HUES48 (cell line): ENCODE measurements around the gene CDKN2B-AS1.

ENCODE experiments used
- H3K27ac ChIP-seq: one replicate; pipeline ENCODE4 v1.7.0; 2013; ENCODE audit warnings: low read depth, low read length, inconsistent platforms
- H3K27me3 ChIP-seq: 2 replicates; pipeline ENCODE4 v1.6.1; 2013; ENCODE audit warnings: mild to moderate bottlenecking, low read length; ENCODE audit not compliant: control insufficient read depth, insufficient read depth
- H3K36me3 ChIP-seq: 2 replicates; pipeline ENCODE4 v1.6.1; 2013; ENCODE audit warnings: low read length; ENCODE audit not compliant: control insufficient read depth, insufficient read depth
- H3K4me1 ChIP-seq: 2 replicates; pipeline ENCODE4 v1.6.1; 2013; ENCODE audit warnings: mild to moderate bottlenecking, low read length; ENCODE audit not compliant: control insufficient read depth, insufficient read depth
- H3K4me3 ChIP-seq: 2 replicates; pipeline ENCODE4 v1.5.1; 2013; ENCODE audit warnings: mild to moderate bottlenecking, low read depth, low read length
- H3K9ac ChIP-seq: 2 replicates; pipeline ENCODE4 v1.6.1; 2013; ENCODE audit warnings: mild to moderate bottlenecking, low read depth, low read length, moderate library complexity
- H3K9me3 ChIP-seq: 2 replicates; pipeline ENCODE4 v1.6.1; 2013; ENCODE audit warnings: low read length; ENCODE audit not compliant: control insufficient read depth, insufficient read depth

Gene CDKN2B-AS1

DNA sequence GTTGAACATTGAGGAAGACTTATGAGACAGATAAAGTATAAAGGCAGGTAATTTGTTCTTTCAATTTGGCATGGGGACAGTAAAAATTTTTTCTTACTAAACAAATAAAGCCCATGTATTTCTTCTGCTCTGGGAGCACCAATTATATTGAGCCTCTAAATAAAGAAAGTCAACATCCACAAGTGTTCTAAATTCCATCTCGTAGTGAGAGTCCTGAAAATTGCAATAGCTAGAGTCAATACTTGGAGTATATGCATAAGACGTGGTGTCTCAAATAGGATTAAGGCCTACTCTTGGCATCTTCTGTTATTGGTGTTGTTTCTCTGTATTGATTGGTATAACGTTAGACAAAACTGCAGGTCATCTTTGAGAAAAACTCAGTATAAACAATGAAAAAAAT is 135.0 kb downstream of the CDKN2B-AS1 start:
- no peak overlapping the region for H3K4me3 ChIP-seq
- no peak overlapping the region for H3K27ac ChIP-seq

DNA sequence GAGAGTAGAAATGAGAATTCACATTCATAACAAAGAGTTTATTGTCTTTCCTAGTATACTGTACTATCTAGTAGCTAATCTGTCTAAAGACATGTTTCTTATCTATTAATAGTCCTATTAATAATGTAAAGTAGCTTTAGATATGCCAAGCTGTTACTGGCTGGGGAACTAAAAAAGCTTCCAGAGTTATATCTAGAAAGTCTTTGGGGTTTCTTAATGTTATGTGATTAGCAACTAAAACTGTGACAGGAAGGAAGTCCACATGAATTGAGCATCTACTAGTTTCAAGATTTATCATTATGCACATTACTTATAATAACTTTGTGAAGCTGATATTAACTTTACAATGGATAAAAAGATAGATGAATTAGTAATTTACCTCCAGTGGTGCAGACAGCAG is 137.2 kb downstream of the CDKN2B-AS1 start:
- Histone ChIP-seq H3K4me3 (no peak overlapping the region), H3K4me1 (peaks cover 5% of the 10 kb centered on the region; the same call in 1 of the 2 replicates), H3K9ac (no peak overlapping the region), H3K36me3 (no peaks in the 10 kb centered on the region), H3K9me3 (no peaks in the 10 kb centered on the region), H3K27ac (no peak overlapping the region), H3K27me3 (no peaks in the 10 kb centered on the region)

More for the DNA sequence above, 135.0 kb downstream of the CDKN2B-AS1 start:
- H3K9ac ChIP-seq = no peak overlapping the region
- no peaks in the 10 kb centered on the region for H3K36me3 ChIP-seq
- H3K9me3 ChIP-seq = no peaks in the 10 kb centered on the region
- no peaks in the 10 kb centered on the region for H3K27me3 ChIP-seq
- H3K4me1 ChIP-seq = peaks cover 5% of the 10 kb centered on the region; the same call in 1 of the 2 replicates

DNA sequence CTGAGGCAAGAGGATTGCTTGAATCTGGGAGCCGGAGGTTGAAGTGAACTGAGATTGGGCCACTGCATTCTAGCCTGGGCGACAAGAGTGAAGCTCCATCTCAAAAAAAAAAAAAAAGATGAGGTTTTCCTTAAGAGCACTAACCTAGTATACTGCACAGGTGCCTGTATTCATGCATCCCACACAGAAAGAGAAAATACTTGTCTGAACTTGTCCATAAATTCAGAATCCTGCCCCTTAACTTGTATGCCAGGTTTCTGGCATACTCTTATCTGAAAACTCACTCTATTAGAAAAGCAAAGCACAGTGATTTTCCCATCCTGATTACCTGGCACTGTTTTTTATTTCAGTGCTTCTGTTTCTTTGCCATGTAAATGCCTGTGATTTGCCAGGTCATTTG is 139.8 kb downstream of the CDKN2B-AS1 start:
- no peaks in the 10 kb centered on the region for H3K9me3 ChIP-seq
- no peak overlapping the region for H3K4me3 ChIP-seq
- no peaks in the 10 kb centered on the region for H3K27me3 ChIP-seq
- H3K36me3 ChIP-seq = no peaks in the 10 kb centered on the region
- H3K9ac ChIP-seq = no peak overlapping the region
- H3K4me1 ChIP-seq = no peaks in the 10 kb centered on the region
- H3K27ac ChIP-seq = no peak overlapping the region

DNA sequence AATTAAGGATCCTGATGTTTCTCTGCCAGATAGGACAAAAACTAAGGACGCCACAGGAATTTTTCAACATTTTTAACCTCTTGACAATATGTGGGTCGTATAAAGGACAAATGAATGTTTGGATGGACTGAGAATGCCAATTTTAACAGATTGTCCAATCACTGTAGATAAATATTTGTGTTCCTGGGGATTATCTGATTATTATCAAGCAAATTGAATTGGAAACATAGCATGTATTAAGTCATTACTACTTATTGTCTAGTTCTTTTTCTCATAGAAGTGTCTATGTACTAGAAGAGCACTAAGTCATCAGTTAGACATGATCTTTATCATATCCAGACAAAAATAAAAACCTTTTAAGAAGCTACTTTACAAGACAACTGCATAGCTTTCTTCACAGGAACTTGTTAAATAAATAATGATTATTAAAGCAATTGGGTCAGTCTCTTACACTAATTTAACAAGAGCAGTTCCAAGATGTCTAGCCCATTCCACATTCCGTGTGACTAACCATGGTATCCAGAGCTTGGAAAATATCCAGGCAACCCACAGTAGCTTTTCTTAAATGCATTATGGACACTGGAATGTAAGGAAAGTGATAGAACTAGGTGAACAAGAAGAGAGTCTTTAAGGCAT is 142.0 kb downstream of the CDKN2B-AS1 start:
- H3K27me3 ChIP-seq = no peaks in the 10 kb centered on the region
- H3K4me1 ChIP-seq = no peaks in the 10 kb centered on the region
- H3K27ac ChIP-seq = no peak overlapping the region
- H3K9me3 ChIP-seq = no peaks in the 10 kb centered on the region
- no peak overlapping the region for H3K9ac ChIP-seq
- no peaks in the 10 kb centered on the region for H3K36me3 ChIP-seq
- no peak overlapping the region for H3K4me3 ChIP-seq

DNA sequence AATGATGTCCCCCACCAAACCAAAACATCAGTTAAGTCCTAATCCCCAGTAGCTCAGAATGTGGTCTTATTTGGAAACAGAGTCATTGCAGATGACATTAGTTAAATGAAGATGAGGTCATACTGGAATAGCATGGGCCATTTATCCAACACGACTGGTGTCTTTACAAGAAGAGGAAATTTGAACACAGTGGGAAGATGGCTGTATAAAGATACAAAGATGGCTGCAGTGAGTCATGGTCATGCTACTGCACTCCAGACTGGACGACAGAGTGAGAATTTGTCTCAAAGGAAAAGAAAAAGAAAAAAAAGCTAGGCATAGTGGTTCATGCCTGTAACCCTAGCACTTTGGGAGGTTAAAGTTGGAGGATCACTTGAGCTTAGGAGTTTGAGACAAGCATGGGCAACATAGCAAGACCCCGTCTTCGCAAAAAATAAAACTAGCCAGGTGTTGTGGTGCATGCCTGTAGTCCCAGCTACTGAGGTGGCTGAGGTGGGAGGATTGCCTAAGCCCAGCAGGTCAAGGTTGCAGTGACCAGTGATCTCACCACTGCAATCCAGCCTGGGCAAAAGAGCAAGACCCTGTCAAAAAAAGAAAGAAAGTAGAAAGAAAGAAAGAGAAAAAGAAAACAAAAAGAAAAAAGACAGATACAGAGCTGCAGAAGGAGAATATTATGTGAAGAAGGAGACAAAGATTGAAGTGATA is 144.5 kb downstream of the CDKN2B-AS1 start:
- Histone ChIP-seq H3K36me3 (no peaks in the 10 kb centered on the region), H3K4me3 (no peak overlapping the region), H3K9ac (no peak overlapping the region), H3K27me3 (no peaks in the 10 kb centered on the region), H3K4me1 (no peaks in the 10 kb centered on the region), H3K27ac (no peak overlapping the region), H3K9me3 (no peaks in the 10 kb centered on the region)

DNA sequence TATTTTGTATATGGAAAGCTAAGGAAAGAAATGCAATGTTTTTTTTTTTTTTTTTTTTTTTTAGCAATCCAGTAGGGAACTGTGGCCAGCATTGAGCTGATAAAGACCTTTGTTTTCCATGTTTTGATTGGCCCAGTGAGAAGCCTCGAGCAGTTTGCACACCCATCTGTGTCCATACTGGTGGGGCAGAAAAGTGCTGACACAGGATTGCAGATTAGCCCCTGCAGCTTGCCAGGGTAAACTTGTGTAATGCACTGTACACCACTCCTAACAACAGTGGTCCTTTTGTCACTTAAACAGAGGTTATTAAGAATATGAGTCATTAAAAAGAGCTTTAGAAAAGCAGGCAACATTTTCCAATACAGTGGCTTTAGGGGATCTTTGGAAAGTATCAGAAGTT is 147.3 kb downstream of the CDKN2B-AS1 start:
- no peaks in the 10 kb centered on the region for H3K9me3 ChIP-seq
- no peak overlapping the region for H3K4me3 ChIP-seq
- H3K4me1 ChIP-seq = no peaks in the 10 kb centered on the region
- no peaks in the 10 kb centered on the region for H3K27me3 ChIP-seq
- no peak overlapping the region for H3K9ac ChIP-seq
- no peaks in the 10 kb centered on the region for H3K36me3 ChIP-seq
- H3K27ac ChIP-seq = no peak overlapping the region

DNA sequence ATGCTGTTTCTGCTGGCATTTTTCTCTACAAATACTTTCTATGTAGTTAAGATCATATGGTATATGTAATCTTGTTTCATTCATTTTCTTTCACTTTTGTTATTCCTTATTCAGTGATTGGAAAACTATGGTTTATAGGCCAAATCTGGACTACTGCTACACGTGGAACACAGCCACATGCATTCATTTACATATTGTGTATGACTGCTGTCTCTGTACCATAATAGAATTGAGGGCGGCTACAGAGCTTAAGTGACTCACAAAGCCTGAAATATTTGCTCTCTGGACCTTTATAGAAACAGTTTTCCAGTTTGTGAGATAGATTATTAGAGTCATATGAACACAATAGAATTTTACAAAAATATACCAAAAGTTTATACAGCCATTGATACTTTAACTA is 148.1 kb downstream of the CDKN2B-AS1 start:
- no peaks in the 10 kb centered on the region for H3K27me3 ChIP-seq
- no peaks in the 10 kb centered on the region for H3K4me1 ChIP-seq
- H3K36me3 ChIP-seq = no peaks in the 10 kb centered on the region
- H3K9ac ChIP-seq = no peak overlapping the region
- no peaks in the 10 kb centered on the region for H3K9me3 ChIP-seq
- no peak overlapping the region for H3K4me3 ChIP-seq
- no peak overlapping the region for H3K27ac ChIP-seq

DNA sequence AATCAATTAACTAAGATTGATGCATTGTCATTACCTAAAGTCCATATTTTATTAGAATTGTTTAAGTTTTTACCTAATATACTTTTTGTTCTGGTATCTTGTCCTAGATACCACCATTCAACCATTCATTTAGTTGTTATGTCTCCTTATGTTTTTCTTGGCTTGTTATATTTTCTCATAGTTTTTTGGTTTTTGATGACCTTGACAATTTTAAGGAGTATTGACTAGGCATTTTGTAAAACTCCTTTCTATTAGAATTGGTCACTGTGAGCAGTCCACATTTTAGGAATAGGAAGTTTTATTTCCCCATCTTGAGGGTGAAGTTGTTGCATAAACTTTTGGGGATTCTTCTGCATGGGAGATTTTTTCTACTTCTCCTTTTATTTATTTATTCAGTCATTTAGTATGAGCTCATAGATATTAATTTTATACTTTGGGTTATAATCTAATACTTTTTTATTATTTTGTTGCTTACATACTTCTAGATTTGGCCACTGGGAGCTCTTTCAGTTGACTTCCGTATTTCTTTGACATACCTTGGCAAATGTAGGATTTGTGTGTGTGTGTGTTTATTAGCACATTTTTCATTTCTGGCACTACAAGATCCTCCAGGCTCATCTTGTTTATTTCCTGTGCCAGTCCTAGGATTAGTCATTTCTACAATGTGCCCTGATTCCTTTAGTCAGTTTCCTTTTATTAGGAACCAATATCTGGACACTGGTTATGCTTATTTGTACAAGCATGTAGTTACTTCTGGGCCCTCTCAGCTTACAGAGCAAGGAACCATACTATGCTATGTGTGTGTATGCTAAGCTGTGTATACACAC is 149.4 kb downstream of the CDKN2B-AS1 start:
- H3K4me1 ChIP-seq = no peaks in the 10 kb centered on the region
- H3K27ac ChIP-seq = no peak overlapping the region
- no peaks in the 10 kb centered on the region for H3K36me3 ChIP-seq
- H3K9ac ChIP-seq = no peak overlapping the region
- no peaks in the 10 kb centered on the region for H3K9me3 ChIP-seq
- H3K4me3 ChIP-seq = no peak overlapping the region
- no peaks in the 10 kb centered on the region for H3K27me3 ChIP-seq

DNA sequence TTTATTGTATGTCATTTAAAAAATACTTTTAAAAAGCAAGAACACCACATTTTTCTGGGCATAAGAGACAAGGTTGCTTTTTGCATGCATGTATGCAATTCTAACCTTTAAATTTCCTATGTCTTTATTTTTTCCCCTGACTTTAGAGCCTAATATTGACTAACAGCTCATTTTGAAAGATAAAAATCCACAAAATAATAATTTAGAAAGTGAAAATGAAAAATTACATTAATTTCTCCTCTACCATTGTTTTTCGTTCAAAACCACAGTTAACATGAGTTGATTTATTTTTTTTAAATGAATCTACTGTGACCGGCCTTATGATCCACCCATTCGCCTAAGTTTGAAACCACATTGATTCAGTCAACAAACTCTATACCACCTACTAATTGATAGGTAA is 152.0 kb downstream of the CDKN2B-AS1 start:
- no peak overlapping the region for H3K9ac ChIP-seq
- no peak overlapping the region for H3K27ac ChIP-seq
- no peak overlapping the region for H3K4me3 ChIP-seq
- H3K36me3 ChIP-seq = no peaks in the 10 kb centered on the region
- H3K4me1 ChIP-seq = no peaks in the 10 kb centered on the region
- H3K9me3 ChIP-seq = no peaks in the 10 kb centered on the region
- H3K27me3 ChIP-seq = no peaks in the 10 kb centered on the region

DNA sequence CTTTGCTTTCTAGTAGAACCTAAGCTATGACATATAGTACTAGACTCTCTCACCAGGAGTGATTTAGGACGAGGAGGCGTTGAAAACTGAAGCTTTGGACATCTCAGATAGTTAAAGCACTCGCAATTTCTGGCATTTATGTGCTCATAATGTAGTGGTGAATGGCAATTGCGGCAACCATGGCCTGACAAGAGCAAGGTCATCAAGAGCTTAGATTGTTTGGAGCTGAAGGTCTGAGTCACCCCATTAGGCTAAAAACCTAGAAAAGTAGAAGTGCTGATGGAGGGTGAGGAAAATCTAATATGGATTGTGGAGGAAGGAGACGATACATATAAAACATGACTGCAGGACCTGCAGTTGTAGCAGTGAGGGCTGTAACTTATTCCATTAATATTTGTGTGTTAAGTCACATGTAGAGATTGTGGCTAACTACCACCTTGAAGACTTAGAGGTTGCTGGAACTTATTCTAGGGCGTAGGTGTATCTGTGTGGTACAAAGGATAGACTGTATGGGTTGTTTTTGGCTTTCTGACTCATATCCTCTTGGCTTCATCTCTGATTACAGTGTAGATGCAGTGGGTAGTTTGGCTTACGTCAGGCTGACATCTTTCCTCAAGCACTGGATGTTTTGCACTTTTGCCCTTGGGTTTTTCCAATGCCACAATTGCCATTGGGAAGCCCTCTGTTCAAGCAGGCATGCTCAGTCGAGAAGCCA is 153.4 kb downstream of the CDKN2B-AS1 start:
- Histone ChIP-seq H3K9me3 (no peaks in the 10 kb centered on the region), H3K27ac (no peak overlapping the region), H3K27me3 (no peaks in the 10 kb centered on the region), H3K36me3 (no peaks in the 10 kb centered on the region), H3K9ac (no peak overlapping the region), H3K4me1 (no peaks in the 10 kb centered on the region), H3K4me3 (no peak overlapping the region)
